Astrocyte (in vitro differentiated cells and primary cell): ENCODE measurements around the gene PIGQ.

ENCODE experiments used
- CTCF ChIP-seq: IDR thresholded peaks from 2 replicates; pipeline ENCODE4 v1.5.1; 2011; ENCODE audit warnings: low read depth, mild to moderate bottlenecking, inconsistent platforms, low read length, moderate library complexity; ENCODE audit not compliant: insufficient read depth
- EZH2 ChIP-seq: IDR thresholded peaks from 2 replicates; pipeline ENCODE4 v1.6.1; 2012; ENCODE audit warnings: mild to moderate bottlenecking, low read length, inconsistent platforms; ENCODE audit not compliant: insufficient read depth

- TF ChIP-seq CTCF: no peak
- TF ChIP-seq EZH2: no peak
Observed at GRCh38 chr16:615122-615521, 45.4 kb downstream of the PIGQ start.
